ENCODE data around the gene POLR1A.

POLR1A gene

DNA sequence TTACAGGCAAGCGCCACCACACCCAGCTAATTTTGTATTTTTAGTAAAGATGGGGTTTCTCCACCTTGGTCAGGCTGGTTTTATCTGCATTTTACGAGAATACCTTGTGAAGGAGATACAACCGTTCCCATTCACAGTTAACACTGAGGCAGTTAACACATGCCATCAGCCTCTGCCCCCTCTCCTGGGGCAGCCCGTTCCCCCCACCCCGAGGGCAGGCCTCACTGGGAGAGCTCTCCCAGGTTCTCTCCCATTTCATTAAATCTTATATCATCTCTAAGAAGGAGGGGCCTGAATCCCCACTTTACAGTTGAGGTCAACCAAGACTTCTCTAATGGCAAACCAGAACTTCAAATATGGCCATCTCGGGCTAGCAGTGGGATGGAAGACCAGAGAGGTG lies 121.9 kb downstream of the POLR1A start:
- ATAC-seq = no peak

DNA sequence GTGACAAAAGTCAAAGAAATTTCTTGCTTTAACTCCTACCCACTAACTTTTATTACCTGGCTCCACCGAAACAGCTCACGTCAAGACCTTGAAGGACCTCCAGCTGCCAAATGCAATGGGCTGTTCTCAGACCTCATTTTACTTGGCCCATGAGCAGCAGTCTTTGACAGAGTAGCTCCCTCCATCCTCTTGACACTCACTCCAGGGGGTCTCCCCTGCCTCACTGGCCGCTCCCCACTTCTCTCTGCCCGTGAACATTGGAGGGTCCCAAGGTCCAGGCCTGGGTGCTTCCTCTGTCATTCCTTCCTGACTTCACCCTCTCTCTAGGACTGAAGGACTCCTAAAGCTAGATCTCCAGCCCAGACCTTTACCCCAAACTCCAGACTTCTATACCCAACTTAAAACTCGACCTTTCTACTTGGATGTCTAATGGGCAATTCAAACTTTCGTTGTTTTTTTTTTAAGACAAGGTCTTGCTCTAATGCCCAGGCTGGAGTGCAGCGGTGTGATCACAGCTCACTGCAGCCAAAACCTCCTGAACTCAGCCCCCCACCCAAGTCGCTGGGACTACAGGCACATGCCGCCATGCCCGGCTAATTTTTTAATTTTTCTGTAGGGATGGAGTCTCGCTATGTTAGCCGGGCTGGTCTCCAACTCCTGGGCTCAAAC lies 124.0 kb downstream of the POLR1A start:
- no peak for TF ChIP-seq OSR1 (CRISPR knock-in tag; IDR thresholded peaks at IDR 0.05)
- TF ChIP-seq, protein P1, sequence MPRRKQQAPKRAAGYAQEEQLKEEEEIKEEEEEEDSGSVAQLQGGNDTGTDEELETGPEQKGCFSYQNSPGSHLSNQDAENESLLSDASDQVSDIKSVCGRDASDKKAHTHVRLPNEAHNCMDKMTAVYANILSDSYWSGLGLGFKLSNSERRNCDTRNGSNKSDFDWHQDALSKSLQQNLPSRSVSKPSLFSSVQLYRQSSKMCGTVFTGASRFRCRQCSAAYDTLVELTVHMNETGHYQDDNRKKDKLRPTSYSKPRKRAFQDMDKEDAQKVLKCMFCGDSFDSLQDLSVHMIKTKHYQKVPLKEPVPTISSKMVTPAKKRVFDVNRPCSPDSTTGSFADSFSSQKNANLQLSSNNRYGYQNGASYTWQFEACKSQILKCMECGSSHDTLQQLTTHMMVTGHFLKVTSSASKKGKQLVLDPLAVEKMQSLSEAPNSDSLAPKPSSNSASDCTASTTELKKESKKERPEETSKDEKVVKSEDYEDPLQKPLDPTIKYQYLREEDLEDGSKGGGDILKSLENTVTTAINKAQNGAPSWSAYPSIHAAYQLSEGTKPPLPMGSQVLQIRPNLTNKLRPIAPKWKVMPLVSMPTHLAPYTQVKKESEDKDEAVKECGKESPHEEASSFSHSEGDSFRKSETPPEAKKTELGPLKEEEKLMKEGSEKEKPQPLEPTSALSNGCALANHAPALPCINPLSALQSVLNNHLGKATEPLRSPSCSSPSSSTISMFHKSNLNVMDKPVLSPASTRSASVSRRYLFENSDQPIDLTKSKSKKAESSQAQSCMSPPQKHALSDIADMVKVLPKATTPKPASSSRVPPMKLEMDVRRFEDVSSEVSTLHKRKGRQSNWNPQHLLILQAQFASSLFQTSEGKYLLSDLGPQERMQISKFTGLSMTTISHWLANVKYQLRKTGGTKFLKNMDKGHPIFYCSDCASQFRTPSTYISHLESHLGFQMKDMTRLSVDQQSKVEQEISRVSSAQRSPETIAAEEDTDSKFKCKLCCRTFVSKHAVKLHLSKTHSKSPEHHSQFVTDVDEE (CRISPR knock-in tag; IDR thresholded peaks at IDR 0.05) = no peak
- TF ChIP-seq CSDC2 (CRISPR knock-in tag; IDR thresholded peaks at IDR 0.05) = no peak
- no peak for TF ChIP-seq TOX (CRISPR knock-in tag; IDR thresholded peaks at IDR 0.05; ENCODE audit: borderline replicate concordance)
- no peak for TF ChIP-seq GLIS3 (CRISPR knock-in tag; IDR thresholded peaks at IDR 0.05)
- no peak for TF ChIP-seq ZFP3 (CRISPR knock-in tag; IDR thresholded peaks at IDR 0.05)
- no peak for TF ChIP-seq PPARA (CRISPR knock-in tag; IDR thresholded peaks at IDR 0.05; ENCODE audit: borderline replicate concordance)
- TF ChIP-seq ISL1 (CRISPR knock-in tag; IDR thresholded peaks at IDR 0.05) = no peak
- no peak for TF ChIP-seq RARB (CRISPR knock-in tag; IDR thresholded peaks at IDR 0.05)
- no peak for TF ChIP-seq ZNF70 (CRISPR knock-in tag; IDR thresholded peaks at IDR 0.05)
- TF ChIP-seq, protein P2, sequence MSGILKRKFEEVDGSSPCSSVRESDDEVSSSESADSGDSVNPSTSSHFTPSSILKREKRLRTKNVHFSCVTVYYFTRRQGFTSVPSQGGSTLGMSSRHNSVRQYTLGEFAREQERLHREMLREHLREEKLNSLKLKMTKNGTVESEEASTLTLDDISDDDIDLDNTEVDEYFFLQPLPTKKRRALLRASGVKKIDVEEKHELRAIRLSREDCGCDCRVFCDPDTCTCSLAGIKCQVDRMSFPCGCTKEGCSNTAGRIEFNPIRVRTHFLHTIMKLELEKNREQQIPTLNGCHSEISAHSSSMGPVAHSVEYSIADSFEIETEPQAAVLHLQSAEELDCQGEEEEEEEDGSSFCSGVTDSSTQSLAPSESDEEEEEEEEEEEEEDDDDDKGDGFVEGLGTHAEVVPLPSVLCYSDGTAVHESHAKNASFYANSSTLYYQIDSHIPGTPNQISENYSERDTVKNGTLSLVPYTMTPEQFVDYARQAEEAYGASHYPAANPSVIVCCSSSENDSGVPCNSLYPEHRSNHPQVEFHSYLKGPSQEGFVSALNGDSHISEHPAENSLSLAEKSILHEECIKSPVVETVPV (CRISPR knock-in tag; IDR thresholded peaks at IDR 0.05) = no peak
- no peak for TF ChIP-seq ZC3H10 (CRISPR knock-in tag; IDR thresholded peaks at IDR 0.05)
- TF ChIP-seq, protein P3, sequence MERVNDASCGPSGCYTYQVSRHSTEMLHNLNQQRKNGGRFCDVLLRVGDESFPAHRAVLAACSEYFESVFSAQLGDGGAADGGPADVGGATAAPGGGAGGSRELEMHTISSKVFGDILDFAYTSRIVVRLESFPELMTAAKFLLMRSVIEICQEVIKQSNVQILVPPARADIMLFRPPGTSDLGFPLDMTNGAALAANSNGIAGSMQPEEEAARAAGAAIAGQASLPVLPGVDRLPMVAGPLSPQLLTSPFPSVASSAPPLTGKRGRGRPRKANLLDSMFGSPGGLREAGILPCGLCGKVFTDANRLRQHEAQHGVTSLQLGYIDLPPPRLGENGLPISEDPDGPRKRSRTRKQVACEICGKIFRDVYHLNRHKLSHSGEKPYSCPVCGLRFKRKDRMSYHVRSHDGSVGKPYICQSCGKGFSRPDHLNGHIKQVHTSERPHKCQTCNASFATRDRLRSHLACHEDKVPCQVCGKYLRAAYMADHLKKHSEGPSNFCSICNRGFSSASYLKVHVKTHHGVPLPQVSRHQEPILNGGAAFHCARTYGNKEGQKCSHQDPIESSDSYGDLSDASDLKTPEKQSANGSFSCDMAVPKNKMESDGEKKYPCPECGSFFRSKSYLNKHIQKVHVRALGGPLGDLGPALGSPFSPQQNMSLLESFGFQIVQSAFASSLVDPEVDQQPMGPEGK (CRISPR knock-in tag; IDR thresholded peaks at IDR 0.05; ENCODE audit: borderline replicate concordance) = no peak
- TF ChIP-seq, protein P4, sequence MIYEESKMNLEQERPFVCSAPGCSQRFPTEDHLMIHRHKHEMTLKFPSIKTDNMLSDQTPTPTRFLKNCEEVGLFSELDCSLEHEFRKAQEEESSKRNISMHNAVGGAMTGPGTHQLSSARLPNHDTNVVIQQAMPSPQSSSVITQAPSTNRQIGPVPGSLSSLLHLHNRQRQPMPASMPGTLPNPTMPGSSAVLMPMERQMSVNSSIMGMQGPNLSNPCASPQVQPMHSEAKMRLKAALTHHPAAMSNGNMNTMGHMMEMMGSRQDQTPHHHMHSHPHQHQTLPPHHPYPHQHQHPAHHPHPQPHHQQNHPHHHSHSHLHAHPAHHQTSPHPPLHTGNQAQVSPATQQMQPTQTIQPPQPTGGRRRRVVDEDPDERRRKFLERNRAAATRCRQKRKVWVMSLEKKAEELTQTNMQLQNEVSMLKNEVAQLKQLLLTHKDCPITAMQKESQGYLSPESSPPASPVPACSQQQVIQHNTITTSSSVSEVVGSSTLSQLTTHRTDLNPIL (CRISPR knock-in tag; IDR thresholded peaks at IDR 0.05; ENCODE audit: low read depth) = no peak
- no peak for ATAC-seq

More for the DNA sequence above, 121.9 kb downstream of the POLR1A start:
- TF ChIP-seq RARB (CRISPR knock-in tag; IDR thresholded peaks at IDR 0.05) = no peak
- TF ChIP-seq ARNTL (CRISPR knock-in tag; IDR thresholded peaks at IDR 0.05; ENCODE audit: borderline replicate concordance, low read depth) = no peak
- TF ChIP-seq TCF4 (CRISPR knock-in tag; IDR thresholded peaks at IDR 0.05; ENCODE audit: borderline replicate concordance) = no peak
- no peak for TF ChIP-seq ESRRG (CRISPR knock-in tag; IDR thresholded peaks at IDR 0.05)
- no peak for TF ChIP-seq GLIS3 (CRISPR knock-in tag; IDR thresholded peaks at IDR 0.05)
- TF ChIP-seq, protein P1 (CRISPR knock-in tag; IDR thresholded peaks at IDR 0.05) = no peak
- TF ChIP-seq TOX (CRISPR knock-in tag; IDR thresholded peaks at IDR 0.05; ENCODE audit: borderline replicate concordance) = no peak
- TF ChIP-seq, protein P5, sequence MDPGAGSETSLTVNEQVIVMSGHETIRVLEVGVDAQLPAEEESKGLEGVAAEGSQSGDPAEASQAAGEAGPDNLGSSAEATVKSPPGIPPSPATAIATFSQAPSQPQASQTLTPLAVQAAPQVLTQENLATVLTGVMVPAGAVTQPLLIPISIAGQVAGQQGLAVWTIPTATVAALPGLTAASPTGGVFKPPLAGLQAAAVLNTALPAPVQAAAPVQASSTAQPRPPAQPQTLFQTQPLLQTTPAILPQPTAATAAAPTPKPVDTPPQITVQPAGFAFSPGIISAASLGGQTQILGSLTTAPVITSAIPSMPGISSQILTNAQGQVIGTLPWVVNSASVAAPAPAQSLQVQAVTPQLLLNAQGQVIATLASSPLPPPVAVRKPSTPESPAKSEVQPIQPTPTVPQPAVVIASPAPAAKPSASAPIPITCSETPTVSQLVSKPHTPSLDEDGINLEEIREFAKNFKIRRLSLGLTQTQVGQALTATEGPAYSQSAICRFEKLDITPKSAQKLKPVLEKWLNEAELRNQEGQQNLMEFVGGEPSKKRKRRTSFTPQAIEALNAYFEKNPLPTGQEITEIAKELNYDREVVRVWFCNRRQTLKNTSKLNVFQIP (CRISPR knock-in tag; IDR thresholded peaks at IDR 0.05; ENCODE audit: borderline replicate concordance, low read depth) = no peak
- TF ChIP-seq ZNF8 (CRISPR knock-in tag; IDR thresholded peaks at IDR 0.05) = no peak
- TF ChIP-seq, protein P2 (CRISPR knock-in tag; IDR thresholded peaks at IDR 0.05) = no peak
- no peak for TF ChIP-seq ZC3H10 (CRISPR knock-in tag; IDR thresholded peaks at IDR 0.05)

Measured in SK-N-SH treated with all-trans-retinoic acid at 6 μM for 48 hours (cell line).